ENCODE data around the gene CDK6.

DNA sequence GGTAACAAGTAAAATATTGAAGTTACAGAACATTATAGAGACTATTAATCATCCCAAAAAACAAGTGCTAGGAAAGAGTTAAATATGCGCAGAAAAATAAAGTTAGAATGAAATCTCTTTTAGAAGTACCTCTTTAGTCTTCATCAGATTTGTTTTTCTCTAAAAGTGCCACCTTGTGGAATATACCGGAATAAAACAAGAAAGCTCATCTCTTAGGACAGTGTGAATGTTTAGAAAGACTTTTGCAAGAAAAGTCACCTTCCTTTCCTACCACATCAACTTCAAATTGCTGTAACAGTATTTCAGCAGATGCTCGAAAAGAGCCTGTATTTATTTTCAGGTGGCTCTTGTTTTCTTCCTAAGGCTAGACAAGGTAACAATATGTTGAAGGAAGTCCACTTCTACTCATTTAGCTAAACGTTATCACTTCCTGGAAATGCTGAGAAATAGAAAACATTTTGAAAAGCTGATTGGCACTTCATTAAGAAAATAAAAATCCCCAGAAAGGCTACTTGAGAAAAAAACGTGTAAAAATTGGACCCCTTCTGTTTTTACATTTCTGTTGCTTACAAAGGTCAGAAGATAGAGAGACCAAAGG, 226.4 kb downstream of the CDK6 start:
- TF ChIP-seq POLR2AphosphoS5 (IDR thresholded peaks at IDR 0.05; ENCODE audit: low read depth, low read length) (no peak), POLR2A (IDR thresholded peaks at IDR 0.05; ENCODE audit: borderline replicate concordance, extremely low read depth, insufficient read depth, insufficient read length) (no peak), JUND (IDR thresholded peaks at IDR 0.05) (no peak), EZH2 (IDR thresholded peaks at IDR 0.05) (no peak), ZNF274 (IDR thresholded peaks at IDR 0.05; ENCODE audit: low read depth, low read length) (no peak), SP1 (IDR thresholded peaks at IDR 0.05; ENCODE audit: low read depth) (no peak), EGR1 (IDR thresholded peaks at IDR 0.05; ENCODE audit: low read depth) (no peak)
- TF ChIP-seq, protein P1, sequence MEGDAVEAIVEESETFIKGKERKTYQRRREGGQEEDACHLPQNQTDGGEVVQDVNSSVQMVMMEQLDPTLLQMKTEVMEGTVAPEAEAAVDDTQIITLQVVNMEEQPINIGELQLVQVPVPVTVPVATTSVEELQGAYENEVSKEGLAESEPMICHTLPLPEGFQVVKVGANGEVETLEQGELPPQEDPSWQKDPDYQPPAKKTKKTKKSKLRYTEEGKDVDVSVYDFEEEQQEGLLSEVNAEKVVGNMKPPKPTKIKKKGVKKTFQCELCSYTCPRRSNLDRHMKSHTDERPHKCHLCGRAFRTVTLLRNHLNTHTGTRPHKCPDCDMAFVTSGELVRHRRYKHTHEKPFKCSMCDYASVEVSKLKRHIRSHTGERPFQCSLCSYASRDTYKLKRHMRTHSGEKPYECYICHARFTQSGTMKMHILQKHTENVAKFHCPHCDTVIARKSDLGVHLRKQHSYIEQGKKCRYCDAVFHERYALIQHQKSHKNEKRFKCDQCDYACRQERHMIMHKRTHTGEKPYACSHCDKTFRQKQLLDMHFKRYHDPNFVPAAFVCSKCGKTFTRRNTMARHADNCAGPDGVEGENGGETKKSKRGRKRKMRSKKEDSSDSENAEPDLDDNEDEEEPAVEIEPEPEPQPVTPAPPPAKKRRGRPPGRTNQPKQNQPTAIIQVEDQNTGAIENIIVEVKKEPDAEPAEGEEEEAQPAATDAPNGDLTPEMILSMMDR (IDR thresholded peaks at IDR 0.05 in 2 of 3, conservative IDR thresholded peaks at IDR 0.05 in 1 of 3; ENCODE audit: borderline replicate concordance in 1 of 3, insufficient read depth in 1 of 3, low read depth in 2 of 3, low read length in 2 of 3): peak; percentile 34 to 48 (median 38); a peak in 5 of 6 replicates
- TF ChIP-seq, protein P2, sequence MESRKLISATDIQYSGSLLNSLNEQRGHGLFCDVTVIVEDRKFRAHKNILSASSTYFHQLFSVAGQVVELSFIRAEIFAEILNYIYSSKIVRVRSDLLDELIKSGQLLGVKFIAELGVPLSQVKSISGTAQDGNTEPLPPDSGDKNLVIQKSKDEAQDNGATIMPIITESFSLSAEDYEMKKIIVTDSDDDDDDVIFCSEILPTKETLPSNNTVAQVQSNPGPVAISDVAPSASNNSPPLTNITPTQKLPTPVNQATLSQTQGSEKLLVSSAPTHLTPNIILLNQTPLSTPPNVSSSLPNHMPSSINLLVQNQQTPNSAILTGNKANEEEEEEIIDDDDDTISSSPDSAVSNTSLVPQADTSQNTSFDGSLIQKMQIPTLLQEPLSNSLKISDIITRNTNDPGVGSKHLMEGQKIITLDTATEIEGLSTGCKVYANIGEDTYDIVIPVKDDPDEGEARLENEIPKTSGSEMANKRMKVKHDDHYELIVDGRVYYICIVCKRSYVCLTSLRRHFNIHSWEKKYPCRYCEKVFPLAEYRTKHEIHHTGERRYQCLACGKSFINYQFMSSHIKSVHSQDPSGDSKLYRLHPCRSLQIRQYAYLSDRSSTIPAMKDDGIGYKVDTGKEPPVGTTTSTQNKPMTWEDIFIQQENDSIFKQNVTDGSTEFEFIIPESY (IDR thresholded peaks at IDR 0.05; ENCODE audit: extremely low read depth, insufficient replicate concordance, low read length): no peak
- TF ChIP-seq, protein P3, sequence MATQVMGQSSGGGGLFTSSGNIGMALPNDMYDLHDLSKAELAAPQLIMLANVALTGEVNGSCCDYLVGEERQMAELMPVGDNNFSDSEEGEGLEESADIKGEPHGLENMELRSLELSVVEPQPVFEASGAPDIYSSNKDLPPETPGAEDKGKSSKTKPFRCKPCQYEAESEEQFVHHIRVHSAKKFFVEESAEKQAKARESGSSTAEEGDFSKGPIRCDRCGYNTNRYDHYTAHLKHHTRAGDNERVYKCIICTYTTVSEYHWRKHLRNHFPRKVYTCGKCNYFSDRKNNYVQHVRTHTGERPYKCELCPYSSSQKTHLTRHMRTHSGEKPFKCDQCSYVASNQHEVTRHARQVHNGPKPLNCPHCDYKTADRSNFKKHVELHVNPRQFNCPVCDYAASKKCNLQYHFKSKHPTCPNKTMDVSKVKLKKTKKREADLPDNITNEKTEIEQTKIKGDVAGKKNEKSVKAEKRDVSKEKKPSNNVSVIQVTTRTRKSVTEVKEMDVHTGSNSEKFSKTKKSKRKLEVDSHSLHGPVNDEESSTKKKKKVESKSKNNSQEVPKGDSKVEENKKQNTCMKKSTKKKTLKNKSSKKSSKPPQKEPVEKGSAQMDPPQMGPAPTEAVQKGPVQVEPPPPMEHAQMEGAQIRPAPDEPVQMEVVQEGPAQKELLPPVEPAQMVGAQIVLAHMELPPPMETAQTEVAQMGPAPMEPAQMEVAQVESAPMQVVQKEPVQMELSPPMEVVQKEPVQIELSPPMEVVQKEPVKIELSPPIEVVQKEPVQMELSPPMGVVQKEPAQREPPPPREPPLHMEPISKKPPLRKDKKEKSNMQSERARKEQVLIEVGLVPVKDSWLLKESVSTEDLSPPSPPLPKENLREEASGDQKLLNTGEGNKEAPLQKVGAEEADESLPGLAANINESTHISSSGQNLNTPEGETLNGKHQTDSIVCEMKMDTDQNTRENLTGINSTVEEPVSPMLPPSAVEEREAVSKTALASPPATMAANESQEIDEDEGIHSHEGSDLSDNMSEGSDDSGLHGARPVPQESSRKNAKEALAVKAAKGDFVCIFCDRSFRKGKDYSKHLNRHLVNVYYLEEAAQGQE (IDR thresholded peaks at IDR 0.05; ENCODE audit: low read depth): no peak
- TF ChIP-seq, protein P4, sequence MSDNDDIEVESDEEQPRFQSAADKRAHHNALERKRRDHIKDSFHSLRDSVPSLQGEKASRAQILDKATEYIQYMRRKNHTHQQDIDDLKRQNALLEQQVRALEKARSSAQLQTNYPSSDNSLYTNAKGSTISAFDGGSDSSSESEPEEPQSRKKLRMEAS (IDR thresholded peaks at IDR 0.05): no peak

Data from HCT116 (cell line).